Mesenchymal stem cell (in vitro differentiated cells and primary cell): ENCODE results near the gene ACKR3.

Experiments
- DNase-seq: peaks from one replicate; pipeline ENCODE4 v3.0.0-alpha.2; 2013
- H2AFZ ChIP-seq: one replicate; pipeline ENCODE4 v1.6.1; 2013; ENCODE audit warnings: low read depth, mild to moderate bottlenecking, control low read depth, inconsistent platforms, low read length, moderate library complexity
- H2AK5ac ChIP-seq: 2 replicates; pipeline ENCODE4 v1.6.1; 2013; ENCODE audit warnings: low read length, moderate library complexity, mild to moderate bottlenecking, inconsistent platforms; ENCODE audit not compliant: severe bottlenecking
- H2BK120ac ChIP-seq: one replicate; pipeline ENCODE4 v1.6.1; 2013; ENCODE audit warnings: low read depth, mild to moderate bottlenecking, inconsistent platforms, low read length, moderate library complexity
- H2BK12ac ChIP-seq, 2 experiments: one replicate each; pipeline ENCODE4 v1.6.1; 2013; ENCODE audit warnings: inconsistent platforms in 2 of 2, low read length in 2 of 2, mild to moderate bottlenecking in 2 of 2, moderate library complexity in 2 of 2, control low read depth in 1 of 2
- H2BK15ac ChIP-seq: one replicate; pipeline ENCODE4 v1.6.1; 2013; ENCODE audit warnings: mild to moderate bottlenecking, low read depth, inconsistent platforms; ENCODE audit not compliant: poor library complexity, severe bottlenecking
- H2BK5ac ChIP-seq: 2 replicates; pipeline ENCODE4 v1.6.1; 2013; ENCODE audit warnings: low read depth, mild to moderate bottlenecking, low read length, control low read depth, inconsistent platforms; ENCODE audit not compliant: poor library complexity, severe bottlenecking
- H3K14ac ChIP-seq, 2 experiments: one replicate each; pipeline ENCODE4 v1.6.1; 2013; ENCODE audit warnings: inconsistent platforms in 2 of 2, low read length in 2 of 2, control low read depth in 1 of 2, mild to moderate bottlenecking in 1 of 2, moderate library complexity in 1 of 2
- H3K18ac ChIP-seq, 2 experiments: one replicate each; pipeline ENCODE4 v1.6.1; 2013; ENCODE audit warnings: inconsistent platforms in 2 of 2, low read length in 2 of 2, control low read depth in 1 of 2, low read depth in 1 of 2, mild to moderate bottlenecking in 1 of 2
- H3K23ac ChIP-seq, 2 experiments: one replicate each; pipeline ENCODE4 v1.6.1; 2013; ENCODE audit warnings: inconsistent platforms in 2 of 2, low read length in 2 of 2, mild to moderate bottlenecking in 2 of 2, moderate library complexity in 2 of 2, control low read depth in 1 of 2
- H3K27ac ChIP-seq: 2 replicates; pipeline ENCODE4 v1.5.1; 2013; ENCODE audit warnings: mild to moderate bottlenecking, moderate library complexity, low read length, control low read depth, inconsistent platforms; ENCODE audit not compliant: poor library complexity, severe bottlenecking
- H3K27me3 ChIP-seq, 2 experiments: 2 replicates each; pipeline versions ENCODE4 v1.6.1 to v1.7.0; 2013; ENCODE audit warnings: low read length in 2 of 2, mild to moderate bottlenecking in 2 of 2, moderate library complexity in 2 of 2, control low read depth in 1 of 2, inconsistent platforms in 1 of 2; ENCODE audit not compliant: control insufficient read depth in 1 of 2, insufficient read depth in 1 of 2
- H3K36me3 ChIP-seq, 2 experiments: 2 replicates each; pipeline versions ENCODE4 v1.6.1 to v1.7.0; 2013; ENCODE audit warnings: low read length in 2 of 2, control low read depth in 1 of 2, inconsistent platforms in 1 of 2, low read depth in 1 of 2, mild to moderate bottlenecking in 1 of 2; ENCODE audit not compliant: insufficient read depth in 2 of 2, control insufficient read depth in 1 of 2
- H3K4ac ChIP-seq, 2 experiments: one replicate each; pipeline ENCODE4 v1.6.1; 2013; ENCODE audit warnings: inconsistent platforms in 2 of 2, low read length in 2 of 2, mild to moderate bottlenecking in 2 of 2, moderate library complexity in 2 of 2, control low read depth in 1 of 2, low read depth in 1 of 2
- H3K4me1 ChIP-seq: 2 replicates; pipeline ENCODE4 v1.6.1; 2013; ENCODE audit warnings: low read depth, low read length, control low read depth; ENCODE audit not compliant: control insufficient read depth, insufficient read depth
- H3K4me2 ChIP-seq: 2 replicates; pipeline ENCODE4 v1.6.1; 2013; ENCODE audit warnings: low read length, mild to moderate bottlenecking, inconsistent platforms; ENCODE audit not compliant: poor library complexity, severe bottlenecking
- H3K4me3 ChIP-seq, 2 experiments: 2 replicates each; pipeline versions ENCODE4 v1.5.1 to v1.7.0; 2013; ENCODE audit warnings: low read length in 2 of 2, mild to moderate bottlenecking in 2 of 2, control low read depth in 1 of 2, low read depth in 1 of 2; ENCODE audit not compliant: insufficient read depth in 1 of 2
- H3K79me1 ChIP-seq: replicated peaks from 2 replicates; pipeline ENCODE4 v1.6.1; 2013; ENCODE audit warnings: mild to moderate bottlenecking, control low read depth, low read length, inconsistent platforms; ENCODE audit not compliant: poor library complexity, severe bottlenecking
- H3K9ac ChIP-seq: 2 replicates; pipeline ENCODE4 v1.7.0; 2013; ENCODE audit warnings: mild to moderate bottlenecking, low read length, moderate library complexity
- H3K9me3 ChIP-seq: 2 replicates; pipeline ENCODE4 v1.7.0; 2013; ENCODE audit warnings: mild to moderate bottlenecking, low read length; ENCODE audit not compliant: control insufficient read depth
- H4K8ac ChIP-seq: one replicate; pipeline ENCODE4 v1.6.1; 2013; ENCODE audit warnings: inconsistent platforms, mild to moderate bottlenecking, low read length, moderate library complexity
- H4K91ac ChIP-seq: one replicate; pipeline ENCODE4 v1.6.1; 2013; ENCODE audit warnings: mild to moderate bottlenecking, low read length, inconsistent platforms
- WGBS: methylation state at CpG from one replicate; pipeline ENCODE4 v1.1.7; 2013; ENCODE audit warnings: mixed read lengths; 5-methylcytosine and 5-hydroxymethylcytosine counted together

ACKR3 gene

DNA sequence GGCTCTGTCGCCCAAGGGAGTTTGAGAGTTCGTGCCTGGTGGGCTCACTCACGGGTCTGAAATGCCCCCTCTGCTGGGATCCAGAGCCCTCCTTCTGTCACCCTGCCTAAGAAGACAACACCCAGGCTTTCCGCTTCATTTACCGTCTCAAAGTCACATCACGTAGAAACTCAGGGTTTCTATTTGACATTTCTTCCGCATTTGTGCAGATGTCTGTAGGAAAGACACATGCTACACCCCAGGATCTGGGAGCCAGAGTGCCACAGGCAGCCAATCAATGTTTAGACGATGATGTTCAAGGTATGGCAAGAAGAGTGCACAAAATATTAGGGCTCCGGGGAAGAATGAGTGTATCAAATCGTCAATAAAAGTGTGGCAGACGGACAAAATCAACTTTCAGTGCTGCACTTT lies 24.4 kb upstream of the ACKR3 start:
- H3K9ac ChIP-seq: no peak overlapping the region
- WGBS: 92% methylated on average over 11 of the region's 11 CpGs
- no peak for DNase-seq
- no peak overlapping the region for H3K4me2 ChIP-seq
- no peak overlapping the region for H2BK120ac ChIP-seq
- H3K4me1 ChIP-seq: no peaks in the 10 kb centered on the region
- no peak overlapping the region for H3K4me3 ChIP-seq
- H3K23ac ChIP-seq: no peak overlapping the region
- no peaks in the 10 kb centered on the region for H3K36me3 ChIP-seq
- no peak overlapping the region for H2AFZ ChIP-seq
- peaks cover 13% of the 10 kb centered on the region for H3K9me3 ChIP-seq
- H2BK5ac ChIP-seq: no peak overlapping the region
- H2BK12ac ChIP-seq: no peak overlapping the region
- H4K91ac ChIP-seq: no peak overlapping the region
- no peaks in the 10 kb centered on the region for H3K79me1 ChIP-seq
- no peak overlapping the region for H3K18ac ChIP-seq
- no peak overlapping the region for H4K8ac ChIP-seq
- no peak overlapping the region for H3K4ac ChIP-seq
- H2BK15ac ChIP-seq: no peak overlapping the region
- no peak overlapping the region for H3K14ac ChIP-seq
- no peak overlapping the region for H3K27ac ChIP-seq
- peaks cover 2 to 6% of the 10 kb centered on the region in 2 experiments for H3K27me3 ChIP-seq
- no peak overlapping the region for H2AK5ac ChIP-seq

DNA sequence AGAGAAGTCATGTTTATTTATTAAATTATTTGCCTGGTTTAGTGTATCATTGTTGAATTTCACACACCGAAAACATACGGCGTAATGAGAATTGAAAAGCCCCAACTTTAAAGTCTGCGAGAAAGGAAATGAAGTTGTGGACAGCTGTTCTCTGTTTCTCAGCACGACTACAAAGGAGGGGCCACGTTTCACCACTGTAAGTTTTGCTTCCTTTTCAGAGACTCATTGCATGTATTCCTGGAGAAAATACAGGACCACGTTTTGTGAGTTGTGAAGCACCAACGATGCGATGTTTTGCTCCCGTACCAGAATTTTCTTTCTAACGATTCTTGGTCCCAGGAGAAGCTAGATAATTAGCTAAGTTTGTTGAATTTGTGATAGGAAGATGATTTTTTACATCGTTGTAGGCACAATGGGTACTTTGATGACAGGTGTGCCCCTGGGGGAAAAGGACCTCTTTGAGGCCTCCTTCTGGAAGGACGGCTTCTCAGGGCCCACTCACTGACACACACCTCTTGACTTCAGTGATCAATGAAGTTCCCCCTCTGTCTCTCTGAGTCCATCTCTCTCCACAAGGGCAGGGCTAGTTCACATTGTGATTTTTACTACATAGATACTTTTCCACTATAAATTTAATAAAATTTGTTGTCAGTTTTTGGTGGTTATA lies 23.7 kb upstream of the ACKR3 start:
- no peak overlapping the region for H3K4me2 ChIP-seq
- H3K9ac ChIP-seq: no peak overlapping the region
- no peak overlapping the region for H2BK120ac ChIP-seq
- no peak overlapping the region for H3K4ac ChIP-seq
- H2BK15ac ChIP-seq: no peak overlapping the region
- H3K18ac ChIP-seq: no peak overlapping the region
- no peak overlapping the region for H2BK5ac ChIP-seq
- H2AFZ ChIP-seq: no peak overlapping the region
- H3K4me1 ChIP-seq: no peaks in the 10 kb centered on the region
- H4K8ac ChIP-seq: no peak overlapping the region
- H4K91ac ChIP-seq: no peak overlapping the region
- H3K4me3 ChIP-seq: no peak overlapping the region
- no peak overlapping the region for H3K23ac ChIP-seq
- 87% methylated on average over 12 of the region's 13 CpGs for WGBS
- H3K14ac ChIP-seq: no peak overlapping the region
- no peak overlapping the region for H2AK5ac ChIP-seq
- H3K27me3 ChIP-seq: peaks cover 7% of the 10 kb centered on the region in 2 experiments
- DNase-seq: no peak
- H3K79me1 ChIP-seq: no peaks in the 10 kb centered on the region
- H3K36me3 ChIP-seq: no peaks in the 10 kb centered on the region
- H3K27ac ChIP-seq: no peak overlapping the region
- H3K9me3 ChIP-seq: peaks cover 13% of the 10 kb centered on the region
- H2BK12ac ChIP-seq: no peak overlapping the region

DNA sequence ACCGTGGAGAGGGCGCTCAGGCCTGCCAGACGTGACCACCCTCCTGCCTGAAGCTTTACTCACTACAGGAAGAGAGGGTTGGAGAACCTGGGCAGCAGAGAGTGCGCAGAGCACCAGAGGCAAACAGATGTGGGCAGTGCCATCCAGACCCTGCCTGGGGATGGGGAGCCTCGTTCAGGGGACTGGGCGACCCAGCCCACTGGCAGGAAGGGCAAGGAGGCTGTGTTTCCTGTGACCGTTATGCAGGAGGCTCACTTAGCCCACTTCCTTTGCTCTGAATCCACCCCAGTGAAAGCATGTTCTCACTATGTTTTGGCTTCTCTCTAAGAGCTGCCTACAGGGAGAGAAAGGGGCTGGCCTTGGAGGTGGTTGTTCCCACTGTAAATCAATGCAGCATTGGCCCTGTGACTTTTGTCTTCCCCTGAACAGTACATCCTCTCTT lies 23.0 kb upstream of the ACKR3 start:
- peaks cover 13% of the 10 kb centered on the region for H3K9me3 ChIP-seq
- no peak overlapping the region for H2BK15ac ChIP-seq
- H3K27ac ChIP-seq: no peak overlapping the region
- no peak overlapping the region for H3K4me3 ChIP-seq
- no peak overlapping the region for H3K23ac ChIP-seq
- H3K27me3 ChIP-seq: peaks cover 10 to 12% of the 10 kb centered on the region in 2 experiments
- no peak overlapping the region for H2BK5ac ChIP-seq
- H3K14ac ChIP-seq: no peak overlapping the region
- WGBS: 83% methylated on average over 6 of the region's 7 CpGs
- H4K91ac ChIP-seq: no peak overlapping the region
- no peak overlapping the region for H2AFZ ChIP-seq
- H3K4me1 ChIP-seq: no peaks in the 10 kb centered on the region
- H3K4me2 ChIP-seq: no peak overlapping the region
- no peak overlapping the region for H3K9ac ChIP-seq
- no peak overlapping the region for H2BK12ac ChIP-seq
- H3K79me1 ChIP-seq: no peaks in the 10 kb centered on the region
- H2BK120ac ChIP-seq: no peak overlapping the region
- DNase-seq: no peak
- H3K36me3 ChIP-seq: no peaks in the 10 kb centered on the region
- no peak overlapping the region for H2AK5ac ChIP-seq
- no peak overlapping the region for H3K18ac ChIP-seq
- no peak overlapping the region for H4K8ac ChIP-seq
- H3K4ac ChIP-seq: no peak overlapping the region

DNA sequence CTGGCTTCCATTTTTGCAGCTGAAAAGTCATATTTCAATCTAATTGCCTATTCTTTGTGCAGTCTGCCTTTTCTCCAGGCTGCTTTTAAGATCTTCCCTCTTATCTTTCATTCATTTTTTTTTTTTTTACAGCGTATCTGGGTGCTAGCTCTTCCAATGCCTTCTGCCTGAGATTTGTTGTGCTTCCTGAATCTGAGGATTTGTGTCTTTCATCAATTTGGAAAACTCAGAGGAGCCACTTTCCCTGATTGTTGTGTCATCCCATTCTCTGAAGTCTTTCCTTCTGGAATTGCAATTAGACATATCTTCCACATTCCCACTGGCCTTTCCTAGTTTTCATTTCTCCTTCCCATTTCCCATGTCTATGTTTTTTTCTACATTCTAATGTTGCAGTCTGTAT lies 21.9 kb upstream of the ACKR3 start:
- Histone ChIP-seq H4K8ac (no peak overlapping the region), H3K4me3 (no peak overlapping the region), H3K18ac (no peak overlapping the region), H3K4me1 (no peaks in the 10 kb centered on the region), H2BK120ac (no peak overlapping the region), H2AFZ (no peak overlapping the region), H3K9ac (no peak overlapping the region), H2BK15ac (no peak overlapping the region), H3K23ac (no peak overlapping the region), H4K91ac (no peak overlapping the region), H3K4me2 (no peak overlapping the region), H3K27ac (no peak overlapping the region), H3K14ac (no peak overlapping the region), H2BK5ac (no peak overlapping the region), H3K4ac (no peak overlapping the region), H3K27me3 (peaks cover 10 to 22% of the 10 kb centered on the region in 2 experiments), H3K79me1 (no peaks in the 10 kb centered on the region), H3K9me3 (peaks cover 13% of the 10 kb centered on the region), H3K36me3 (no peaks in the 10 kb centered on the region), H2AK5ac (no peak overlapping the region), H2BK12ac (no peak overlapping the region)
- DNase-seq: no peak
- no CpG with 5 or more reads among the region's 1 CpG for WGBS
